RKO (cell line): ENCODE results near the gene GAL3ST2.
"Not testable (repeated sequence)": the region's sequence is repeated elsewhere in the genome, so short reads cannot be mapped to it uniquely, and the experiment has no call there.

Experiments
- DNase-seq: peaks from one replicate; pipeline ENCODE4 v3.0.0-alpha.2; 2016; ENCODE audit warnings: low spot score

Gene GAL3ST2

GRCh38 chr2:241748468-241749256, 28.0 kb upstream of the GAL3ST2 start:
- DNase-seq: no peak

GRCh38 chr2:241750076-241750840, 26.4 kb upstream of the GAL3ST2 start:
- no peak for DNase-seq

GRCh38 chr2:241751152-241751551, 25.5 kb upstream of the GAL3ST2 start:
- DNase-seq: no peak

GRCh38 chr2:241751776-241752175, 24.8 kb upstream of the GAL3ST2 start:
- DNase-seq: no peak

GRCh38 chr2:241752253-241752652, 24.4 kb upstream of the GAL3ST2 start:
- DNase-seq: no peak

DNA sequence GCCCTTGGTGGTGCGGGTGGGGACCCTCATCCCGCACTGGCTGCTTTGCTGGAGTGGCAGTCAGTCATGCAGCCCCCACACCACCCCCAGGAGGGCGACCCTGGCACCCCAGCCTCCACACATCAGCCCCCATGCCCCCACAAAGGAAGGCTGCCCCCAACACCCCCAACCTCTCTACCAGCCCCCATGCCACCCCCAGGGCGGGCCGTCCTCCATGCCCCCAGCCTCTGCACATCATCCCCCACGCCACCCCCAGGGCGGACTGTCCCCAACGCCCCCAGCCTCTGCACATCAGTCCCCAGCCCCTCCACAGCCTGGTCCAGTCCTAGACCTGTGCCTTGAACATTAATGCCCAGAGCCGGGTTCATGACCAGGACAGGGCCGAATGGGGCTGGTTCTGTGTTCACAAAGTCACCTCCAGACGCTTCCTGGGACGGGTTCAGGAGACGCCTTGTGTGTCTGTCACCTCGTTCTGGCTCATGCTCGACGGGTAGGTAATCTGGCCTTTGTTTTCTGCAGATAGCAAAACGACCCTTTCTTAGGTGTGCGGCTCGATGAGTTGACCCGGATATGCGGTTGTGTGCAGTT, 23.8 kb upstream of the GAL3ST2 start:
- no peak for DNase-seq

GRCh38 chr2:241753493-241753892, 23.1 kb upstream of the GAL3ST2 start:
- DNase-seq: no peak

- DNase-seq: no peak
Observed at GRCh38 chr2:241754042-241754441, 22.6 kb upstream of the GAL3ST2 start.

DNA sequence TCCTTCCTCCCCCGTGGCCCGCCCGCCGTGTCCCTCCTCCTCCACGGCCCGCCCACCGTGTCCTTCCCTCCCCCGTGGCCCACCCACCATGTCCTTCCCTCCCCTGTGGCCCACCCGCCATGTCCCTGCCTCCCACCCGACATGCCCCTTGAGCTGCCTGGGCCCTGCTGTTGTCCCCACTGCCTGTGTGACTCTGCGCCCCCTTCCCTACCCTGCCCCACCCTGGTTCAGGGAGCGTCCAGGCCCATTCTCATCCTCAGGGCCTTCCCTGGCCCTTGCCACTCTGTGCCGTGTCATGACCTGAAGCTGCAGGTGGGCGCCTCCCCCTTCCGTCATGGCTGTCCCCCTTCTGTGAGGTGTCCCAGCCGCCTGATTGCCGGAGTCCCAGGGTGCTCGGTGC, 21.5 kb upstream of the GAL3ST2 start:
- no peak for DNase-seq

- DNase-seq: no peak
Observed at GRCh38 chr2:241755777-241756176, 20.8 kb upstream of the GAL3ST2 start.

DNA sequence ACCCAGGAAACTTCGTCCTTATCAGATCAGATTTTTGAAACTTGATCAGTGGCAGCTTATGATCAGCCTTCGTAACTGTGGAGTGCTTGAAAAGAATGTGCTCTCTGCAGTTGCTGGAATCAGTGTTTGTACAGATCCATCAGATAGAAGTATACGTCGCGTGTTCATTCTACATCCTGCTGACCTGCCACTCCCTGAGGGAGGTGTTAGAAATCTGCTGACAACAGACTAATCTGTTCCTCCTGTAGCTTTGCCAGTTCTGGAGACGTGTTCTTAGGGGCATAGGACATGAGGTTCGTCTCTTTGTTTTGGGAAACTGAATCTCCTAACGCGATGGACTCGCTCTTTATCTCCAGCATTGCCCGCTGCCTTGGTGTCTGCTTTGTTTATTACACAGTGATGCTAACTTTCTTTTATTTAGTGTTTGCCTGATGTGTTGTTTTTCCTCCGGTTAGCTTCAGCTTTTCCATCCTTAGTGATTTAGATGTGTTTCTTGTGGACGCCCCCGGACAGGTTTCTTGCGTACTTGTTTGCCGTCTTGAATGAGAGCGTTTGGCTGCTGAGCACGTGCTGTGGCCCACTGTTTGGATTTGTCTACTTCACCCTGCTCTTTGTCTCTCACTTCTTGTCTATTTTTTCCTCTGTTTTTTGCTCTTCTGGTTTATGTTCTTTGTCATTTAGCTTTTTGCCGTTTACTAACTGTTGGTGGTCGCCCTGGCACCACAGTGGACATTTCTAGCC, 17.4 kb upstream of the GAL3ST2 start:
- DNase-seq: no peak

DNA sequence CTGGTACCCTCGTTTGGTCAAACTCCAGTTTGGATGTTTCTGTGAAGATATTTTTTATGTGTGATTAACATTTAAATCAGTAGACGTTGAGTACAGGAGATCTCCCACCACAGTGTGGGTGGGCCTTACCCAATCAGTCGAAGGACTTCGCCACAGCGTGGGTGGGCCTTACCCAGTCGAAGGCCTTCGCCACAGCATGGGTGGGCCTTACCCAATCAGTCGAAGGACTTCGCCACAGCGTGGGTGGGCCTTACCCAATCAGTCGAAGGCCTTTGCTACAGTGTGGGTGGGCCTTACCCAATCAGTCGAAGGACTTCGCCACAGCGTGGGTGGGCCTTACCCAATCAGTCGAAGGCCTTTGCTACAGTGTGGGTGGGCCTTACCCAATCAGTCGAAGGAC, 16.7 kb upstream of the GAL3ST2 start:
- DNase-seq: not testable (repeated sequence)

- no peak for DNase-seq
Observed at GRCh38 chr2:241760301-241760771, 16.3 kb upstream of the GAL3ST2 start.

DNA sequence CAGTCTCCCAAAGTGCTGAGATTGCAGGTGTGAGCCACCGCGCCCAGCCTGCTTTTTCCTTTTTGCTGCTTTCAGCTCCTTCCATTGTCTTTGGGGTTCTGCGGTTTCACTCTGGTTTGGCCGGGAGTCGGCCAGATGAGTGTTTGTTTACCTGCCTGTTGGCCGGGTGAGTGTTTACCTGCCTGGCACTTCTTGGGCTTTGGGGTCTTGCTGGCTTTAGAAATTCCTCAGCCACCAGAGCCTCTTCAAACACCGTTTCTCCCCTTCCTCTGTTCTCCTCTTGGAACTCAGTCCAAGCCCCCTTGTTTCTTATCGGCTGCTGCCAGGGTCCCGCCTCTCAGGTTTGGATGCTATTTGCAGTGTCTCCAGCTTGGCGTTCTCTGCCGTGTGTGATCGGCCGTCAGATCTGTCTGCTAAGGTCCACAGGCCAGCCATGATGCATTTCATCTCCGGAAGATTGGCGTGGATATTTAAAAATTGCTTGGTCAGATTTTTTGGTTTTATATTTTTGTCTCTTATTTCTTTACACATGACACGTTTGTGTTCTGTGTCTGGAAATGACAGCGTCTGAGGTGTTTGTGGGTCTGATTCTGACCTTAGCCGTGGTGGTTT, 14.2 kb upstream of the GAL3ST2 start:
- no peak for DNase-seq

DNA sequence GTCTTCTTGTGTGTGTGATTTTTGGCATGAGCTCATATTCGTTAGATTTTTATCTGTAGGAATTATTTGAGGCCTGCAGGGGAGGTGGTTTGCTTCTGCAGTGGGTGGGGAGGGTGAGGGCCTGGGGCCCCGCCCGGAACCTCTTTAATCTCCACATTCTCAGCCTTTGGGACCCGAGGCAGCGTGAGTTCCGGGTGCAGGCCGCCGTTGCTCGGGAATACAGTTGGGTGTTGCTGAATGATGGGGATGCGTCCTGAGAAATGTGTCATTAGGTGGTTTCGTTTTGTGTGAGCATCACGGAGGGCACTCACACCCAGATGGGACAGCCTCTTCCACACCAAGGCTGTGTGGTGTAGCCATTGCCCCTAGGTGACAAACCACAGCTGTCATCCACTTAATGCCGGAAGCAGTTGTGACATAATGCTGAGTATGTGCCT, 13.7 kb upstream of the GAL3ST2 start:
- DNase-seq: no peak

- DNase-seq: no peak
Observed at GRCh38 chr2:241763551-241764274, 12.9 kb upstream of the GAL3ST2 start.

DNA sequence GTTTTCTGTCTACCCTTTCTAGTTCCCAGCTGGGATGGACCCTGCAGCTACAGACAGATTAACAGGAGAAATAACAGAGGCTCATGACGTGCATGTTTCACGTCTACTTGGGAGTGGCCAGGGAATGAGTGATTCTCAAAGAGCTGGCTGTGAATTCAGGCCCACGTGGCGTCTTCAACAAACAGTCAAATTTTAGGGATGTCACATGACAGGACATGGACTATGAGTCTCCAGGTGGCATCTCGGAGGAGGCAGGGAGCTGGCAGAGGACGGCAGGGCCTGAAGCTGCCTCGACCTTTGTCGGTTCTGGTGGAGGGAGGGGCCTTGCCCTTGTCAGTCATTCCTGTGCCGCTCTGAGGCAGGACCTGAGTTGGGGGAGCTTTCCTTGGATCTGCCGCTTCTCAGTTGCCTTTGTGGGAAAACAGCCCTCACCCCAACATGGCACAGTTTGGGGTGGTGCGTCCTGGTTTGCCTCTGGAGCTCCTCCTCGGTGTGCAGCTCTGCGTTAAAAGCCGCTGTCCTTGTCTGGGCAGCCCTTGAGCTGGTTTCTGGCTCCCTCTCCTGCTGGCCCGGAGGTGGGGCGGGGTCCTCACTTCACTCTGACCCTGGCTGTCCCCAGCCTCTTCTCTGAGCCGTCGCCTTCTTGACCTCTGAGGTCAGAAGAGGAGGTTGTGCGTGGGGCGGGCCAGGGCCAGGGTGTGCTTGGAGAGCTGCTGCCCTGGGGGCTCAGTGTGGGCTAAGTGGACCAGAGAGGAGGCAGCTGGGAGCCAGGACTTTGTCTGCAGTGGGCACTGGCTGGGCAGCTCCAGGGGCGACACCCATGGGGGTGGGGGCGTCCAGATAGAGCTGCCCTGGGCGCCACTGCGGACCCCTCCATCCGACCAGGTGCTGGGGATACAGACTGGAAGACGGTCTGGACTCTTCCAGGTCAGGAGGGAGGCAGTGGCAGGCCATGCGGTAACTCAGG, 12.1 kb upstream of the GAL3ST2 start:
- DNase-seq: no peak

GRCh38 chr2:241767464-241768250, 9.0 kb upstream of the GAL3ST2 start:
- DNase-seq: no peak

DNA sequence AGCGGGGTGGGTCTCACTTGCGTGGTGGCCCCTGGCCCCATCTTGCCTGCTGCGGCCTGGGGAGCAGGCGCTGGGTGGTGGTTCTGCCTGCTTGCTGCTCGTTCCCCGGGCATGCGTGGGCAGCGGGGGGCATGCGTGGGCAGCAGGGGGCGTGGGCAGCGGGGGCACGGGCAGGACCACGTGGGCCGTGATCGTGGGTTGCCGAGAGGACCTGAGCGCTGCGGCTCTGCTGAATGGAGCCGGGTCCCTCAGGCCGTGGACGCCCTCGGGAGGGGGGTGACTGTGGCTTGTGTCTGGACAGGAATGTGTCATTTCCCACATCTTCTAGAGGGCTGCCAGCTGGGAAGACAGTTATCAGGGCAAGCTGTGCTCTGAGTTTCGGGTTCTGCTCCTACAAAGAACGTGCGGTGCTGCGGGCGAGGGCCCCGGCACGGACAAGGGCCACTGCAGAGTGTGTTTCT, 8.3 kb upstream of the GAL3ST2 start:
- no peak for DNase-seq
